DMS79 (cell line): Measurements from ENCODE around the gene UGDH.
"Not testable (repeated sequence)": the region's sequence is repeated elsewhere in the genome, so short reads cannot be mapped to it uniquely, and the experiment has no call there.

Experiments used
- DNase-seq: peaks from one replicate; lab custom pipeline; 2025; lab: John Stamatoyannopoulos, UW

Gene UGDH

DNA sequence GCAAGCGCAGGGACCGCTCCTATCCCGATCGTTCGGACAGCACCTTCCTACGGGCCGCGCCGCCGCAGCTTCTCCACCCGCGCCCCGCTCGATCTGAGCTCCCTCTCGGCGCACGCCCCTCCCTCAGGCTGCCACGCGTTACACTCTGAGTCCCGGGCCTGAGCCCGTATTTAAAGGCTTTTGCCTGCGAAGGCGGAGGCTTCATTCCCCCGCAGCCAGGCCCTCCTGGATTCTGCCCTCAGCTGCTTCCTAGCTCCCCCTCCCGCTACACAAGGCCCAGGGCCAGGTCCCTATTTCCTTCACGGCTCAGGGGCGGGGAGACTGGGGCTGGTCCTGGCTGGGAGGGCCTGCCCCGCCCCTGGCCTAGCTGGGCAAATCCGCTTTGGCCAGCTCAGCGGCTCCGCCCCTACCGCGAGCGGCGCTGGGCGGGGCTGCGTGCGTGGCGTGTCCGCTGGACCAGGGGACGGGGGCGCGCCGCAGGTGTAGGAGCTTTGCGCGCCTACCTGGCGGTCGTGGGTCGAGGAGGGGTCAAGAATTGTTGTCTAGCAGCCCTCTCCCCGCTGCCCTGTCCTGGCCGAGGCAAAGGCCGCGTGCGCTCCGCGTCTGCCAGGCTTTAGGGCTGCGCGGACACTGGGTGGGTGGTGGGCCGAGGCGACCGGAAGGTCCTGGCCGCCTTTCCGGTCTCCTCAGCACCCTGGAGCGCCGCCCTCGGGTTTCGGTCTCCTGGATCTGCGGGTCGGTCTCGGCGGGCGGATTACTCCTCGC is at the start of gene UGDH:
Gene UGDH, minus strand, starts transcription at position 144 of the 765 bp plus-strand sequence. CDS start 5,927 bp downstream, outside the sequence.
- DNase-seq = peak; percentile 82

DNA sequence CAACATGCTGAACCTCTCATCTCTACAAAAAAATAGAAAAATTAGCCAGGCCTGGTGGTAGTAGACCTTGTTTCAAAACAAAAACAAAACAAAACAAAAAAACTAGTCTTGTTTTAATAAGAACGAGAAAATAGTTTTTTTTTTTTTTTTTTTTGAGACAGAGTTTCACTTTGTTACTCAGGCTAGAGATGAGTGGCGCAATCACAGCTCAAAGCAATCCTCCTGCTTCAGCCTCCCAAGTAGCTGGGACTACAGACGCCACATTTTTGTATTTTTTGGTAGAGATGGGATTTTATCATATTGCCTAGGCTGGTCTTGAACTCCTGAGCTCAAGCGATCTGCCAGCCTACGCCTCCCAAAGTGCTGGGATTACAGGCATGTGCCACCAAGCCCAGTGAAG is 47.7 kb upstream of the UGDH start:
- DNase-seq = no peak

DNA sequence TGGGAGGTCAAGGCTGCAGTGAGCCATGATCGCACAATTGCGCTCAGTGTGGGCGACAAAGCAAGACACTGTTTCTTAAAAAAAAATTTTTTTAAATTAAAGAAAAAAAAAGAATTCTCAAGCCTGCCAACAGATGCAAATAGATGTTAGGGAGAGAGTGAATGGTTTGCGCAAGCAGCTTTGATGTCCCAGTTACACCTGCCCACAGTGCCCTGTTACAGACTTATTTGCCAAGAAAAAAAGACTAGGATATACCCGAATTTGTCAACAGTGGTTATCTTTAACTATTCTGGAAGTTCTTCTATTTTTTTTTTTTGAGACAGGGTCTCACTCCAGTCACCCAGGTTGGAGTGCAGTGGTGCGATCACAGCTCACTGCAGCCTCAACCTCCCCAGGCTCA is 44.3 kb upstream of the UGDH start:
- DNase-seq = no peak

DNA sequence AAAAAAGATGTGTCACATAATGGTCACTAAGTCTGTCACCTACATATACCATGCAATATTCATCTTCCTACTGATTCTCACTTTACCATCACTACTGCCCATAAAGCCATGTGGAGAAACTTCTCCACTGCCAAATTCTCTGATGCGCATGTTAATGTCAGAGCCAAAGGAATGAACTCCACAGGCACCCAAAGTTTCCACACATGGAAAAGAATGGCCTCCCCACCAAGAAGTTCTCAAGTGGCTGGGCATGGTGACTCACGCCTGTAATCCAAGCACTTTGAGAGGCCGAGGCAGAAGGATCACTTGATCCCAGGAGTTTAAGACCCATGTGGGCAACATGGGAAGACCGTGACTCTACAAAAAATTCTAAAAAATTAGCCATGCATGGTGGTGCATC is 43.8 kb upstream of the UGDH start:
- DNase-seq = no peak

DNA sequence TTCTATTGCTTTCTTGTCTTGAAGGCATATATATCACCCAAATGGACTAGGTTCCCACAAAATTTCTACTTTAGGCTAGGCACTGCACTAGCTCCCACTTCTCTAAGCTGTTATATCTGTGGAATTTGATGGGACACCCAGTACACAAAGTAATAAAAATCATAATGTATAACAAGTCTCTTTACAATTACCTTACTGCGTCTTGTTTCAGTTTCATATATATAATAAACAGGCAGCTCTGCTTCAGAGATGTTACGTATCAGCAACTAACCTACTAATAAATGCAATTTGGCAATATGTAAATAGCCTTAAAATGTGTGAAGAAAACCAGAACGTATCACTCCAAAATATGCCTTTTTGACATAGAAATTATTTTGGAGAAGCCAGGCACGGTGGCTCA is 42.0 kb upstream of the UGDH start:
- no peak for DNase-seq

DNA sequence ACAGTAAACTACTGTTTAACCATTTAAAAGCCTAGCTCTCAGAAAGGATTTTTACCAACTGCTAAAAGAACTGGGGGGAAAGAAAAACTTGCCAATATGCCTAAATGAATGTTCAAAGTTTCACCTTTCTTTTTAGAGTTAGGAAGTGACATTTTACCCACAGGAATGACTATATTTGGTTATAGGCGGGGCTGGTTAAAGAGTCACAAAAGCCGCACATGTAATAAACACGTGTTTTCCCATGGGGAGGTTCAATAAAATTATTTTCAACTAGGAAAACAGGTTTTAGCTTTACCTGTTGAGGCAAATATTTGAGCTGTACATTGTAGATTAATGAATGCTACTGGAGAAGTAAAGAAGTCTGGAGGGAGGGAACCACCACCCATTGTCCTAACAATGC is 41.6 kb upstream of the UGDH start:
- DNase-seq = no peak

DNA sequence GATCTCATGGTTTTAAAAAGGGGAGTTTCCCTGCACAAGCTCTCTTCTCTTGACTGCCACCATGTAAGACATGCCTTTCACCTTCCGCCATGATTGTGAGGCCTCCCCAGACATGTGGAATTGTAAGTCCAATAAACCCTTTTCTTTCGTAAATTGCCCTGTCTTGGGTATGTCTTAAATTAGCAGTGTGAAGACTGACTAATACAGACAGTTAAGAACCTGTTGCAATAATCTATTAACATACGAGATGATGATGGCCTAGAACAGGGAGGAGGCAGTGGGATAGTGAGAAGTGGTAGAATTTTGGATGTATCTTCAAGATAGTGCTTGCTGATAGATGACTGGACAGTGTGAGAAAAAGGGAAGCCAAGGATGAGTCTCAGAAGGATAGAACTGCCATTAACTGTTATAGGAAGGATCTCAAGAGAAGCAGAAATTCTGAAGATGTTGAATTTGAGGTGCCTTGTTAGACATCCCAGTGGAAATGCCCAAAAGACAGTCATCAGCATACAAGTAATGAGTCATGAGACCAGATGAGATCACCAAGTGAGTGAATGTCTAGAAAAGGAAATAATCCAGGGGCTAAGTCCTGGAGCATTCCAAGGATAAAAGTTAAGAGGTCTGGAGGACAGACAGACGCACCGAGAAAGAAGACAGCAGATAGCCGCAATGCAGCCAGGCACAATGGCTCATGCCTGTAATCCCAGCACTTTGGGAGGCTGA is 38.8 kb upstream of the UGDH start:
- DNase-seq = no peak

DNA sequence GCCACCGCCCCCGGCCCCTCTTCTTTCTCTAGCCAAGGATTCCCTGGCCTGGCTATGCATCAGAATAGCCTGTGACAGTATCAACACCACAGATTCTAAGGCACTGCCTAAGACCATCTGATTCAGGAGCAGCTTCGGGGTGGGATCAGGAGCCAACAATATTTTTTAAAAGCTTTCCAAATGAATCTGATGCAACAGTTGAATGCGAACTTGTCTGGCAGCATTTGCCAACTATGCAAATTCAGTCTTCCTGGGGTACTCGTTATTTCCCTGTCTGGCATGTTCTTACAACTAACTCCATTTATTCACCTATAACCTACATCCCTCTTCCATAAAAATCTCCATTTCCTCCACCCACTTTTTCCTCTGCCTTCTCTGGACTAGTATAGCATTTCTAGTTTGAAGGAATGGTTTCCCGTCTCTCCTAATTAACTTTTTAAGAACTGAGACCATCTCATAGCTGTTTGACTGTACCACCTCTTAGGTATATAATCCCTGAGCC is 36.2 kb upstream of the UGDH start:
- no peak for DNase-seq

DNA sequence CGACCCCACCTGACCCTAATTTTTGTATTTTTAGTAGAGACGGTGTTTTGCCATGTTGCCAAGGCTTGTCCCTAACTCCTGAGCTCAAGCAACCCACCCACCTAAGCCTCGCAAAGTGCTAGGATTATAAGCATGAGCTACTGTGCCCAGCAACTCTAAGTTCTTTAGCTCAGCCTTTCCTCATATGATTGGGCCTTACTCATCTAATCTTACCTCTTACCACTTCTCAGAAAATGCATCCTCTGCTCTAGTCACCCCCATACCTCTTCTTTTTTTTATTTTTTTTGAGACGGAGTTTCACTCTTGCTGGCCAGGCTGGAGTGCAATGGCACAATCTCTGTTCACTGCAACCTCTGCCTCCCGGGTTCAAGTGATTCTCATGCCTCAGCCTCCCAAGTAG is 35.6 kb upstream of the UGDH start:
- DNase-seq = no peak

DNA sequence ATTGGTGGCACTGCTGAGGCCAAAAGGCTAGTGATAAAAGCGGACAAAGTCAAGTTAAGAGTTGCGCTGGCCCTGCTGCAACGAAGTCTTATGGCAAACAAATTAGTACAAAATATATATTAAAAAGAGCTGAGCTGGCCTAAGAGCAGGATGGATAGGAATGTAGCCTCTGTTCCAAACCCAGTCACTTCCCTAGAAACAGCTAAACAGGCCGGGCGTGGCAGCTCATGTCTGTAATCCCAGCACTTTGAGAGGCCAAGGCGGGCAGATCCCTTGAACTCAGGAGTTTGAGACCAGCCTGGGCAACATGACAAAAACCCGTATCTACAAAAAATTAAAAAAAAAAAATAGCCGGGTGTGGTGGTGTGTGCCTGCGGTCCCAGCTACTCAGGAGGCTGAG is 32.4 kb upstream of the UGDH start:
- DNase-seq = no peak

DNA sequence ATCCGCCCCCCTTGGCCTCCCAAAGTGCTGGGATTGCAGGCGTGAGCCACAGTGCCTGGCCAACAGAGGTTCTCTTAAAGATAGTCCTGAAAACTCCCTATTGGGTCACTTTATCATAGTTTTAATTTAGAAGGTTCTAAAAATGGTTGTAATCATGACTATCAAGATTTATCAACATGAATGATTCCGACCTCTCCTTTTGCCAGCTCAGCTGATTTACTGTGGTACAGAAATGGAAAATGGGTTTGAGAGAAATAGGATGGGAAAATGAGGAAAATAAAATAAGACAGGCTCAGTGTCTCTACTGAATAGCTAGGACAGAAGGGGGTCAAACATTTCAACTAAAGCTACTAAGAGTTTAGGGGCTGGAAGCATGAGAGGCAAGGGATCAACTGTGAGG is 28.2 kb upstream of the UGDH start:
- no peak for DNase-seq

DNA sequence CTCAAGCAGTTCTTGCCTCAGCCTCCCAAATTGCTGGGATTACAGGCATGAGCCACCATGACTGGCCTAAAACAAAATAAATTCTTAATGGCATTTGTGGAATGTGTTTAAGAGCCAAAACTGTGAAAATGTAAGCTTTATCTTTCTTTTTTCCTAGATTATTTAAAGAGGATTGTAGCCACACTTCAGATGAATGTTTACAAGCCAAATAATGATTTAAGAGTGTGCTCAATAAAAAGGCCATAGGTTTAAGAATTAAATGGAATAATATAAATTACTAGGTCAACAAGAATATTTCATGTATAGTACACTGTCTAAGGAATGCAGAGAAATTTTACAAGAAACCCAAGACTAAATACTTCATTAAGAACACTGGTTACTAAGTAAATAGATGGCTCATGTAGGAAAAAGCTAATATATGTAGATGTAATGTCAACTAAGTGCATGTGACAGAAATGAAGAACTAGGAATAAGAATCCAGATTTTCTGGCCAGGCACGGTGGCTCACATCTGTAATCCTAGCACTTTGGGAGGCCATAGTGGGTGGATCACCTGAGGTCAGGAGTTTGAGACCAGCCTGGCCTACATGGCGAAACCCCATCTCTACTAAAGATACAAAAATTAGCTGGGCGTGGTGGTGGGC is 21.3 kb upstream of the UGDH start:
- no peak for DNase-seq

DNA sequence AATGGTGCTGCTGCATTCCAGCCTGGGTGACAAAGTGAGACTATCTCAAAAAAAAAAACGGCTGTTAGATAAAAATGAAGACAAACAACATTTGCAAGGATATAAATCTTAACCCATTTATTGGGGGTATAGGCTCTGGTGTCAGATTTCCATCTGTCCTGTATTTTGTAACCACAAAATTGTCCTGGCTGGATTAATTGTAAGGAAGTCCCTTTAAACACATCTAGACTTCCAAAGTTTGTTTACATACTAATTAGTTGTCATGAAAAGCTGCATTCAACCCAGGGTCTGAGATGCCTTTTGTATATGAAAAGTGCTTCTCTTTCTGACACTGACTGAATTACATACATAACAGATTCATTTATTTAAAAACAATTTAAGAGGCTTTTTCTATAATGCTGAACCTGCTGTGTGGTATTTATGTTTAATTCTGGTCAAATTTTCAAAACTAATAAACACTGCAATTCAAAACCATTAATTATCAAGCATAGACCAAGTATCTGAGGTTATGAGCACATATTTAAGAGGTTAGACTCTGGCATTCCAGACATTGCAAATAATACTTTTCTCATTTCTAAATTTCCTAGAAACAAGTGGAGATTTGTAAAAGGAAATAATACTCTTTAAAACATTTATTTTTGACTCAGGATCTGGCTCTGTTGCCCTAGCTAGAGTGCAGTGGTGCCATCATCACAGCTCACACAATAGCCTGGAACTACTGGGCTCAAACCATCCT is 17.5 kb upstream of the UGDH start:
- no peak for DNase-seq

DNA sequence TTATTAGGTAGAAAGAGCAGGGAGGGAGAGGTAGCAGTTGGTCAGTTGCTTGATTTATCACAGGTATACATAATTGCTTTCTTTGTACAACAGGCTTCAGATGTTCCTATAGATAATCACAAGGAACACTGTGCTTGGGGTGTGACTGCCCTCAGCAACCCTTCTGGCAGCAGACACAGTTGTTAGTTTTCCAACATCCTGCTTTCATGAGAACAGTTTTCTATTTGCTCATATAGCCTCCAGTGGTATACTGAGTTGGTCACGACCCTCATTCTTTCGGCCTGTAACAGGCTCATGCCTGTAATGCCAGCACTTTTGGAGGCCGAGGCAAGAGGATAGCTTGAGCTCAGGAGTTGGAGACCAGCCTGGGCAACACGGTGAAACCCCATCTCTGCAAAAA is 16.8 kb upstream of the UGDH start:
- DNase-seq = not testable (repeated sequence)

DNA sequence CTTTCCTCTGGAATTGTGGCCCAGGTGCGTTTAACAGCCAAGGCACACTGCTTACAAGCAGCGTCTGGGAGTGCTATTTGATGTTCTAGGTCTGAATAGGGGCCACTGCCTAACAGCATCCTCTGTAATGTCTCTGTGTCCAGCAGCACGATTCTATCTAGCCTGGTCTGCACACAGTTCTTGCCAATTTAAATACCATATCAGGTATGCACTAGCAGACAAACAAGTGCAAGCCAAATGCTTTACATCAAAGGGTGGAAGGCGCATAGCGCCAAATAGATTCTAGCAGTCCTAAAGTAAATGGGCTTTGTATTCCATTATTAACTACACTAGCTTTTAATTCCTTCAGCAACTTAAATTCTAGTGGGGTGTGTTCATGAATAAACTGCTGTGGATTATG is 15.8 kb upstream of the UGDH start:
- DNase-seq = no peak

DNA sequence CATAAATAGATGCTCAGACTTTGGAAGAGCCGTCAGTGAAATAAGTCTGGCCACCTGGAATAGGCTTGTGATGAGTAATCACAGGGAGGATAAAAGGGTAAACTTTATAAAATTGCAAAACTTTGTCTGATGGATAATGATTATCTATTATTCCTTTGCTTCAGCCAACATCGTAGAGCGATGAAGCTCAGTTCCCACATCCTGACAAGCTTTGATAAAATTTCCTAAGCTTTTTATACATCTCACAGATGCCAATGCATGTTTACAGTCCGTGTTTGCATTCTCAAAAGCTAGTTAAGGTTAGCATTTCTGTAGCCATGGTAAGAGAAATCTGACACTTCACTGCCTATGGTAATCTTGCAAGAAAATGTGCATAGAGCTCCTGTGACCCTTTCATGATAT is 15.4 kb upstream of the UGDH start:
- DNase-seq = no peak

DNA sequence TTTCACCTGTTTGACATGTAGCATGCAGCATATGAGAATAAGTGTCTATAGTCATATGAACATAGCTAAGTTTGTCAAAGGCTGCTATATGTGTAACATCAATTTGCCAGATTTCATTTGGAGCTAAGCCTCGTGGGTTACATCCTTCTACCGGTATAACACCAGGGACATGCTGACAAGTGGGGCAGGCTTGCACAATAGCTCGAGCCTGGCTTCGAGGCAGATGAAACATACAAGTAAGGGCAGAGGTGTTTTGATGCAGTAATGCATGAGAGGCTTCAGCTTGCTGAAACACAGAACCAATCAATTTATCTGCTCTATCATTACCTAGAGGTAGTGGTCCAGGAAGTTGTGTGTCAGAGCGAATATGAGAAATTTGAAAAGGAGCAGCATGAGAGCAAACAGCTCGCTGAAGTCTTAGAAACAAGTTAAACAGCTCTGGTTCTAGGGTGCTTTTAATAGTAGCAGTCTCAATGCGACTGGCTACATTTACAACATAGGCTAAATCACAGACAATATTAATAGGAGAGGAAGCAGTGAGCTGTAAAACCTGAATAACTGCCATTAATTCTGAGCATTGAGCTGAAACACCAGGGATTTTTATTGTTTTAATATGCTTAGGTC is 14.9 kb upstream of the UGDH start:
- no peak for DNase-seq

DNA sequence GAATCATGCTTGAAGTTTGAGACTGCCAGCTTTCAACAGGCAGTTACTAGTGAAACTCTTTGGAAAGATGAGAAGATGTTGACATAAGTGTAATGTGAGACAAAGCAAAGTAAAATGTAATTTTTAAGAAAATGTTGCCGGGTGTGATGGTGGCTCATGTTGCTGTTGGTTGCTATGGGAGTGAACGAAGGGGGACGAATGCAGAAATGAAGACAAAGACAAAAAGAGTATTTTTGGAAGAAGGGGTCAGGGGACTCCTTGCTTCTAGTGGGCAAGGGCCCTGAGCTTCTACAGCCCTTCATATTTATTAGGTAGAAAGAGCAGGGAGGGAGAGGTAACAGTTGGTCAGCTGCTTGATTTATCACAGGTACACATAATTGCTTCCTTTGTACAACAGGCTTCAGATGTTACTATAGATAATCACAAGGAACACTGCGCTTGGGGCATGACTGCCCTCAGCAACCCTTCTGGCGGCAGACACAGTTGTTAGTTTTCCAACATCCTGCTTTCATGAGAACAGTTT is 11.9 kb upstream of the UGDH start:
- no peak for DNase-seq

DNA sequence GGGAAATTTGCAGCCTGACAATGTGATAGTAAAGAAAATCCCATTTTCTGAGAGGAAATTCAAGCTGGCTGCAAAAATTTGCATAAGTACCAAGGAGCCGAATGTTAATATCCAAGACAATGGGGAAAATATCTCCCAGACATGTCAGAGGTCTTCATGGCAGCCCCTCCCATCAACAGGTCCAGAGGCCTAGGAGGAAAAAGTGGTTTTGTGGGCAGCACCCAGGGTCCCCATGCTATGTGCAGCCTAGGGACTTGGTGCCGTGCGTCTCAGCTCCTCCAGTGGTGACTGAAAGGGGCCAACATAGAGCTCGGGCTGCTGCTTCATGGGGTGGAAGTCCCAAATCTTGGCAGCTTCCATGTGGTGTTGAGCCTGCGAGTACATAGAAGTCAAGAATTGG is 6.3 kb upstream of the UGDH start:
- DNase-seq = no peak

DNA sequence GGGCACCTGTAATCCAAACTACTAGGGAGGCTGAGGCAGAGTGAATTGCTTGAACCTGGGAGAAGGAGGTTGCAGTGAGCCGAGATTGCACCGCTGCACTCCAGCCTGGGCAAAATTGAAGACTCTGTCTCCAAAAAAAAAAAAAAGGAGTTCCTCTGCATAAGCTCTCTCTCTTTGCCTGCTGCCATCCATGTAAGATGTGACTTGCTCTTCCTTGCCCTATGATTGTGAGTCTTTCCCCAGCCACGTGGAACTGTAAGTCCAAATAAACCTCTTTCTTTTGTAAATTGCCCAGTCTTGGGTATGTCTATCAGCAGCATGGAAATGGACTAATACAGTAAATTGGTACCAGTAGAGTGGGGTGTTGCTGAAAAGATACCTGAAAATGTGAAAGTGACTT is 5.0 kb upstream of the UGDH start:
- not testable (repeated sequence) for DNase-seq

DNA sequence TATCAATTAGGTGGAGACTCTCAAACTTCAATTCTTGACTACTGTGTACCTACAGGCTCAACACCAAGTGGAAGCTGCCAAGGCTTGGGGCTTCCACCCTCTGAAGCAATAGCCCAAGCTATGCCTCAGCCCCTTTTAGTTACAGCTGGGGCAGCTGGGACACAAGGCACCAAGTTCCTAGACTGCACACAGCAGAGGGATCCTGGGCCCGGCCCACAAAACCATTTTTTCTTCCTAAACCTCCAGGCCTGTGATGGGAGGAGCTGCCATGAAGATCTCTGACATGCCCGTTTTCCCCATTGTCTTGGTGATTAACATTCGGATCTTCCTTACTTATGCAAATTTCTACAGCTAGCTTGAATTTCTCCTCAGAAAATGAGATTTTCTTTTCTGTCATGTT is 3.4 kb upstream of the UGDH start:
- DNase-seq = no peak

DNA sequence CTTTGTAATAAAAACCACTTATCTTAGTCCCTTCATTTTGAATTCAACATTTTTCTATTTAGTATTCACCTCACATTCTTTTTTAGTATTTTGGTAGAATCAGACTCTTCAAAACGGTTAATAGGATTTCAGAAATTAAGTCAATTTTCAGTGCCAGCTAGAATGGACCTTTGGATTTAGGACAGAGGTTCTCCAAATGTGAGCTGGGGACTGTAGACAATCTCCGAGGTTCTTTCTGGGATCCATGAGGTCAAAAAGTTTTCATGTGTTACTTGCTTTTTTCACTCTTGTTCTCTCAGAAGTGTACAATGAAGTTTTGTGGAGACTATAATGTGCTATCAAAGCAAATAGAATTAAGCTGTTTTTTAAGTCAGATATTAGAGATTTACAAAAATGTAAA is 2.3 kb upstream of the UGDH start:
- DNase-seq = no peak
